DMS 273 (cell line): ENCODE data around the gene ZNF512.
"Not testable (repeated sequence)": the region's sequence is repeated elsewhere in the genome, so short reads cannot be mapped to it uniquely, and the experiment has no call there.

ENCODE experiments used
- DNase-seq: peaks from one replicate; lab custom pipeline; 2025; ENCODE audit not compliant: unreplicated experiment; lab: John Stamatoyannopoulos, UW

The ZNF512 gene, protein sequence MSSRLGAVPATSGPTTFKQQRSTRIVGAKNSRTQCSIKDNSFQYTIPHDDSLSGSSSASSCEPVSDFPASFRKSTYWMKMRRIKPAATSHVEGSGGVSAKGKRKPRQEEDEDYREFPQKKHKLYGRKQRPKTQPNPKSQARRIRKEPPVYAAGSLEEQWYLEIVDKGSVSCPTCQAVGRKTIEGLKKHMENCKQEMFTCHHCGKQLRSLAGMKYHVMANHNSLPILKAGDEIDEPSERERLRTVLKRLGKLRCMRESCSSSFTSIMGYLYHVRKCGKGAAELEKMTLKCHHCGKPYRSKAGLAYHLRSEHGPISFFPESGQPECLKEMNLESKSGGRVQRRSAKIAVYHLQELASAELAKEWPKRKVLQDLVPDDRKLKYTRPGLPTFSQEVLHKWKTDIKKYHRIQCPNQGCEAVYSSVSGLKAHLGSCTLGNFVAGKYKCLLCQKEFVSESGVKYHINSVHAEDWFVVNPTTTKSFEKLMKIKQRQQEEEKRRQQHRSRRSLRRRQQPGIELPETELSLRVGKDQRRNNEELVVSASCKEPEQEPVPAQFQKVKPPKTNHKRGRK

DNA sequence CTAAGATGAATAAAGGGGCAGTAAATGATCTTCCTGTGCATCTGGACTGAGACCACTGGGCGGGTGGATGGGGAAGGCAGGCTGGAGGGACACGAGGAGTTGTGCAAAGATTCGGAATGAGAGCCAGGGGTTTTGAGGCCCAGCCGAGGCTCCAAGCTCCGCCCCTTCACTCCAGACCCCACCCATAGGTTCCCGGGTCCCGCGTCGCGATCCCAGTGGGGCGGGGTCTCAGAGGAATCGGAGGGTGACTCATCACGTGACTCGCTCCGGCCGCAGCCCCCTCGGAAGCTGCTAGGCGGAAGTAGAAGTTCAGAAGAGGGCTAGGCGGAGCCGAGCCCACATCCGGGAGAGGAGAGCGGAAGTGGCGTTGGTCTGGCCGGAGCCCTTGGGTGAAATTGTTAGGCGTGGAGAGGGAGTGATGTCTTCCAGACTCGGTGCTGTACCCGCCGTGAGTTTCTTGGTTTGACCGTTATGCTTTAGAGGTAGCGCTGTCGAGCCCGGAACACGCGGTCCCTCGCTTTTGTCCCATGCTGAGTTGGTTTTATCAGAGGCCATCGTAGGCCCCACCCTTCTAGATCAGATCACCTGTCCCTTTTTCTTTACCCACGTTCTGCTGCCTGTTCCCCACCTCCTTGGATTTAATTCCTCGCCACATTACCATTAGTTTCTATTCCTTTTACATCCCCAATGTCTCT lies at the start of gene ZNF512:
Gene ZNF512, plus strand, starts transcription at position 348 of the 695 bp plus-strand sequence. Its CDS starts 71 bp downstream, at position 419.
- peak; percentile 98 for DNase-seq

DNA sequence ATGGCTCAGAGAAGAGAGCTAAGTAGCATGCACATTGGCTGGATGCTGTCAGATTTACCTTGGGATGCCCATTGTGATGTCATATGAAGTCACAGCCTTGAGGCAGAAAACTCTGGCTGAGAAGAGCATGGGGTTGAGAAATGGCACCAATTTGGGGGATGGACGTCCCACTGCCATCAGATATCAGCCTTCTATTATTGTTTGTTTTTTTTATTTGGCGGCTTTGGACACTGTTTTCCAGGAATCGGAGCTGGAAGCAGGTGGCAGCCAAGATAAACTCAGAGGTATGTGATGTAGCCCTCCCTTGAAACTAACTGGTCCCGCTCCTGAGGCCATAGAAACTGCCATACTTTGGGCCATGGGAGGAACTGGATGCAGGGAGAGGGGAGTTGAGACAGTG lies 45.6 kb upstream of the ZNF512 start:
- DNase-seq, result no peak

DNA sequence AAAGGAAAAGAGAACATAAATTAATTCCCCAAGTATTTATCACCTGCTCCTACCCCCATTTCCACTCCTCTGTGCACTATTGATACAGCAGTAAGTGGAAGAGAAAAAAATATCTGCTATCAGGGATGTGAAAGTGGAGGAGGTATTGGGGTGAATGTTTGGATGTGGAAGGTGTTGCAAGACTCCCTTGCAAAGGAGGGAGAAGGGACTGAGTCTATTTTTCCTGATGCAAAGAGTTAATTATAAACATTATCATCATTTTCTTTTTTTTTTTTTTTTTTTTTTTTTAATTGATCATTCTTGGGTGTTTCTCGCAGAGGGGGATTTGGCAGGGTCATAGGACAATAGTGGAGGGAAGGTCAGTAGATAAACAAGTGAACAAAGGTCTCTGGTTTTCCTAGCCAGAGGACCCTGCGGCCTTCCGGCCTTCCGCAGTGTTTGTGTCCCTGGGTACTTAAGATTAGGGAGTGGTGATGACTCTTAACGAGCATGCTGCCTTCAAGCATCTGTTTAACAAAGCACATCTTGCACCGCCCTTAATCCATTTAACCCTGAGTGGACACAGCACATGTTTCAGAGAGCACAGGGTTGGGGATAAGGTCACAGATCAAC lies 43.9 kb upstream of the ZNF512 start:
- DNase-seq, result not testable (repeated sequence)

DNA sequence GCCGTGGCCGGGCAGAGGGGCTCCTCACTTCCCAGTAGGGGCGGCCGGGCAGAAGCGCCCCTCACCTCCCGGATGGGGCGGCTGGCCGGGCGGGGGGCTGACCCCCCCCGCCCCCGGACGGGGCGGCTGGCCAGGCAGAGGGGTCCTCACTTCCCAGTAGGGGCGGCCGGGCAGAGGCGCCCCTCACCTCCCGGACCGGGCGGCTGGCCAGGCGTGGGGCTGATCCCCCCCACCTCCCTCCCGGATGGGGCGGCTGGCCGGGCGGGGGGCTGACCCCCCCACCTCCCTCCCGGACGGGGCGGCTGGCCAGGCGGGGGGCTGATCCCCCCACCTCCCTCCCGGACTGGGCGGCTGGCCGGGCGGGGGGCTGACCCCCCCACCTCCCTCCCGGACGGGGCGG lies 43.2 kb upstream of the ZNF512 start:
- not testable (repeated sequence) for DNase-seq

DNA sequence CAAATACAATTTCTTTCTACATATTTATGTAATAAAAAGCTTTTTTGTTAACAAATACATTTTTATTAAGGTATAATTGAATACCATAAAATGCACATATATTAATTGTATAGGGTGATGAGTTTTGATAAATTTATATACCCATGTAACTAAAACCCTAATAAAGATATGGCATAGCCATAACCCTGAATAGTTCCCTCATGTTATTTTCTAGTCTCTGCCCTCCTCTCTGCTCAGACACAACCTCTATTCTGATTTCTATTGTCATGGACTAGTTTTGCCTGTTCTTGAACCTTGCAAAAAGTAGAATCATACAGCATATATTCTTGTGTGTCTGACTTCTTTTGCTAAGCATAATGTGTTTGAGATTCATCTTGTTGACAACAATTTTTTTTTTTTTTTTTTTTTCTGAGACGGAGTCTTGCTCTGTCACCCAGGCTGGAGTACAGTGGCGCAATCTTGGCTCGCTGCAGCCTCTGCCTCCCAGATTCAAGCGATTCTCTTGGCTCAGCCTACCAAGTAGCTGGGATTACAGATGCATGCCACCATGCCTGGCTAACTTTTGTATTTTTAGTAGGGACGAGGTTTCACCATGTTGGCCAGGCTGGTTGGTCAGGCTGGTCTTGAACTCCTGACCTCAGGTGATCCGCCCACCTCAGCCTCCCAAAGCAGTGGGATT lies 38.6 kb upstream of the ZNF512 start:
- DNase-seq, result no peak

DNA sequence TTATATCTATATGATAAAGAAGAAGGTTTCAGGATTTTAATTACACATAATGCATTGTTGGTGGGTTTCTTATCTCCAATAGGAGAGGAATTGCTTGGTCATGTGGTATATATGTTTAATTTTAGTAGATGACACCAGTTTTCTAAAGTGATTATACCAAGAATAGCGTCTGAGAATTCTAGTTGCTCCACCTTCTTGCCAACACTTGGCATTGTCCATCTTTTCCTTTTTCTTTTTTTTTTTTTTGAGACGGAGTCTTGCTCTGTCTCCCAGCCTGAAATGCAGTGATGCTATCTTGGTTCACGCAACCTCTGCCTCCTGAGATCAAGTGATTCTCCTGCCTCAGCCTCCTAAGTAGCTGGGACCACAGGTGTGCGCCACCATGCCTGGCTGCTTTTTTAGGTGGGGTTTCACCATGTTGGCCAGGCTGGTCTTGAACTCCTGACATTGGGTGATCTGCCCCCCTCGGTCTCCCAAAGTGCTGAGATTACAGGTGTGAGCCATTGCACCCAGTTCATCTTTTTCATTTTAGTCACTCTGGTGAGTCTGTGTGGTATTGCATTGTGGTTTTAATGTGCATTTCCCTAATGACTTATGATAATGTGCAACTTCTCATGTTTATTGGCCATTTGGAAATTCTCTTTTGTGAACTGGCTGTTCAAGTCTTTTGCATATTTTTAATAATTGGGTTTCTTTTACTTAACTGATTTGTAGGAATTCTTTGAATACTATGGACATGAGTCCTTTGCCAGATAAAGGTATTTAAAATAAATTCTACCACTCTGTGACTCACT lies 37.3 kb upstream of the ZNF512 start:
- DNase-seq, result no peak

DNA sequence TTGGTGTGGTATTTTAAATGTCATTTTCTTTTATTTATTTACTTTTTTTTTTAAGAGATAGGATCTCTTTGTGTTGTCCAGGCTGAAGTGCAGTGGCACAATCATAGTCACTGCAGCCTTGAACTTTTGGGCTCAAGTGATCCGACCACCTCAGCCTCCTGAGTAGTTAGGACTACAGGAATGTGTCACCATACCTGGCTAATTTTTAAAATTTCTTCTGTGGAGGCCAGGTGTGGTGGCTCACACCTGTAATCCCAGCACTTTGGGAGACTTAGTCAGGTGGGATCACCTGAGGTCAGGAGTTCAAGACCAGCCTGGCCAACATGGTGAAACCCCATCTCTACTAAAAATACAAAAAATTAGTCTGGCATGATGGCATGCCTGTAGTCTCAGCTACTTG lies 33.5 kb upstream of the ZNF512 start:
- no peak for DNase-seq

DNA sequence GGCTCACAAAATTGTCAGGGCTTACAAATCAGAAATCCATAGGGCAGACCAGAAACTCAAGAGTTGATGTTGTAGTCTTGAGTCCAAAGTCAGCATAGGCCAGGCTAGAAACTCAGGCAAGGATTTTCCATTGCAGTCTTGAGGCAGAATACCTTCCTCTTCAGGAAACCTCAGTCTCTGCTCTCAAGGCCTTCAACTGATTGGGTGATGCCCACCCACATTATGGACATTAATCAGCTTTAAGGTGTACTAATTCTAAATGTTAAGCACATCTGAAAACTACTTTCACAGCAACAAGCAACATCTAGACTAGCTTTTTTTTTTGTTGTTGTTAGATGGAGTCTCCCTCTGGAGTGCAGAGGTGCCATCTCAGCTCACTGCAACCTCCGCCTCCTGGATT lies 31.3 kb upstream of the ZNF512 start:
- no peak for DNase-seq

DNA sequence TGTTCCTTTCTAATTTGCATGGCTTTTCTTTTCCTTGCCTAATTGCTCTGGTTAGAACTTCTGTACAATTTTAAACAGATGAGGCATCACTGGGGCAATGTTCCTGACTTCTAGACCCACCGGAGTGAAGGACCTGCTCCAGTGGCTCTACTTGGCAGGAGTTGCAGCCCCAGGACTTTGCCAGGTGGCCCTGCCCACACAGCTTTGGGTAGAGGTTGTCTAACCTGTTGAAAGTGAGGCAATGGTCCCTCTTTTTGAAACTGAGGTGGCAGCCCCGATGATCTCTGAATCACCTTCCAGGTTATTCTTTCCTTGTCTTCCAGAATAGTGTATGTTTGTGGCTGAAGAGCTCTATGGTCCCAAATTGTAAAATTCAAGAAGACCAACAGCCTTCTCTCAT lies 29.9 kb upstream of the ZNF512 start:
- DNase-seq, result no peak

DNA sequence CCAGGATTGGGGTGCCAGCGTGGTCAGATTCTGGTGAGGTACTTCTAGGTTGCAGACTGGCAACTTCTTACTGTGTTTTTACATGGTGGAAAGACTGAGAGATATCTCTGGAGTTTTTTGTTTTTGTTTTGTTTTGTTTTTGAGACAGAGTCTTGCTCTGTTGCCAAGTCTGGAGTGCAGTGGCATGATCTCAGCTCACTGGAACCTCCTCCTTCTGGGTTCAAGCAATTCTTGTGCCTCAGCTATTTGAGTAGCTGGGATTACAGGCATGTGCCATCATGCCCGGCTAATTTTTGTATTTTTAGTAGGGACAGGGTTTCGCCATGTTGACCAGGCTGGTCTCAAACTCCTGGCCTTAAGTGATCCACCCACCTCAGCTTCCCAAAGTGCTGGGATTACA lies 28.4 kb upstream of the ZNF512 start:
- DNase-seq, result not testable (repeated sequence)

DNA sequence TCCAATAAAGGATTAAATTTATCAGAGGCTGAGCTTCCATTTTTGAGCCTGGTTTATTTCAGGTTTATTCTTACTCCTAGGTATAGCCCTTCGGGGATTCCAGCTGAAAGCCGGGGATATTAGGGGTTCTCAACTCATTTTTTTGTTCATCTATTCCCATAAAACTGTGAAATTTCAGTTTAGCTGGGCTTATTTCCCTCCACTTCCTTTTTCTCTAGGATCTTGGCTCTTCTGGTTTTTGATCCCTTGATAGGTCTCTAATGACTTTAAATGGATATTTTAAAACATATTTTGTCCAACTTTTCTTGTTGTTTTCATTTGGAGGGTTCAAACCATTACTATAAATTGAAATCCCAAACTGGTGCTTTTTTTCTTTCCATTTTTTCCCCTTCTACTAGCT lies 23.6 kb upstream of the ZNF512 start:
- DNase-seq, result no peak

DNA sequence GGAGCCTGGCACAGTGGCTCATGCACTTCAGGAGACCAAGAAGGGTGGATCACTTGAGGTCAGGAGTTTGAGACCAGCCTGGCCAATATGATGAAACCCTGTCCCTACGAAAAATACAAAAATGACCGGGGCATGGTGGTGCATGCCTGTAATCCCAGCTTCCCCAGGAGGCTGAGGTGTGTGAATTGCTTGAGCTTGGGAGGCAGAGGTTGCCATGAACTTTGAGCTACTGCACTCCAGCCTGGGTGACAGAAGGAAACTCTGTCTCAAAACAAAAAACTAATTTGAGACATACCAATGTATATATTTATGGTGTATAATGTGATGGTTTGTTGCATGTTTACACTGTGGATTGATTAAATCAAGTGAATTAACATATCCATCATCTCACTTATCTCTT lies 21.8 kb upstream of the ZNF512 start:
- no peak for DNase-seq

DNA sequence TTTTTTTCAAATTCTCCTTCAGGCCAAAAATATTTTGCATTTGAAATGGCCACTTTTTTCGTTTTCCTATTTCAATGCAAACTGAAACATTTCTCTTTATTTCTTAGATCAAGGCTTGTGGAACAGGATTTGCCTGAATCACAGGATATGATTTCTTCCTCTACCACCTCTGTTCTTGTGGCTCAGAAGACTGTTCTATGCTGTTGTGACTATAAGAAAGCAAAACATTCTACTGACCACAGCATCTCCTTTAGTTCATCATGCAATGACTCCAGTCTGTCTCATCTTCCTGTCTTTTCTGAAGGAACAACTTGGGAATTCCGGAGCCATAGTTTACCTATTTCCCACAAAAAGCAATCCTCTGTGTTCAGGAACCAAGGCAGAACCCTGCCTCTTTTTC lies 16.2 kb upstream of the ZNF512 start:
- DNase-seq, result no peak

DNA sequence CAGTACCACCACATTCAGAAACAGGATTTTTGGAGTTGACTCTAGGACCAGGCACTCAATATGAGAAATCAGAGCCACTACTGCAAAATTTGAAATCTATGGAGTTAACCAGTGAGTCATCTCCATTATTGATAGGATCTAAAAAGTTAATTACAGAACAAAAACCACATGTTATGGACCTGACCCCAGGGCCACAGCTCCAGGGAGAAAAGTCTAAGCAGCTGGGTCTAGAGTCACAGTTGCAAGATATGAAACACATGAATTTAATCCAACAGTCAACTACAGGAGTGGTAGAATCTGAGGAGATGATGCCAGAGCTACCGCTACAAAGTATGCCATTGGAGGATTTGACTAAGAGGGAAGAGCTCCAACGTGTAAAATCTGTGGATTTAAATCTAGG lies 13.4 kb upstream of the ZNF512 start:
- DNase-seq, result no peak

DNA sequence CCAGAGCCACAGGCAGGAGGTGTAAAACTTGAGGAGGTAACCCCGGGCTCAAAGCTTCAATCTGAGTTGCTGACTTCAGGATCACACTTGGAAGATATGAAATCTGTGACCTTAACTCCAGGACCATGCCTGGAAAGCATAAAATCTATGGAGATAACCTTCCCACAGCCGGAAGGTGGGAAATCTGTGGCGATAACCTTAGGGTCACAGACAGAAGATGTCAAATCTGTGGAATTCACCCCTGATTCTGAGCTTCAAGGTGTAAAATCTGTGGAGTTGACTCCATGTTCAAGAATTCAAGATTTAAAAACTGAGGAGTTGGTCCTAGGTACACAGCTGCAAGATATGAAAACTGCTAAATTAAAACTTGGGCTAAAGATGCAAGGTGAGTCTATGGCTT lies 11.6 kb upstream of the ZNF512 start:
- DNase-seq, result no peak

DNA sequence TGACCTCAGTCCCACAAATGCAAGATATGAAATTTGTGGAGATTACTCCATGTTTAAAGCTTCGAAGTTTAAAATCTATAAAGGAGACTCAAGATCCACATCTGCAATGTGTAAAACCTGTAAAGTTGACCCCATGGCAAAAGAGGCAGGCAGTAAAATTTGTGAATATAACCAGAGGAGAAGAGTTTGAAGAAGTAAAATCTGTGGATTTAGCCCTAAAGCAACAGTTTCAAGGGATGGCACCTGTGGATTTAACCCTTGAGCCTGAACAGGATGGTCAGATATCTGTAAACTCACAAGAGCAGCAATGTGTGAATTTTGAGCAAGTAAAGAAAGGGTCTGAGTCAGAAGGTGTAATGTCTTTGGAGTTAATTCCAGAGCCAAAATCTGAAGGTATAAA lies 11.2 kb upstream of the ZNF512 start:
- no peak for DNase-seq

DNA sequence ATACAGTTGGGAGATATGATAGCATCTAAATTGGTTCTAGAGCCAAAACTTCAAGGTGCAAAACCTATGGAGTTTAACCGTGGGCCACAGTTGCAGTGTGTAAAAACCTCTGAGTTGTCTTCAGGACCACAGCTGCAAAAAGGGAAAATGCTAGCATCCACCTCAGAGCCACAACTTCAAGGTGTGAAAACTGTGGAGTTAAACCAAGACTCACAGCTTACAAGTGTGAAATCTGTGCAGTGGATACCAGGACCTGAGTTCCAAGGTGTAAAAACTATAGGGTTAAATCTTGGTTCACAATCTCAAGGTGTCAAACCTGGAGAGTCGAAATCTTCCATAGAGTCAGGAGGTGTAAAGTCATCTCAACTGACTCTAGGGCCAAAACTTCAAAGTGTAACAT lies 10.4 kb upstream of the ZNF512 start:
- no peak for DNase-seq

DNA sequence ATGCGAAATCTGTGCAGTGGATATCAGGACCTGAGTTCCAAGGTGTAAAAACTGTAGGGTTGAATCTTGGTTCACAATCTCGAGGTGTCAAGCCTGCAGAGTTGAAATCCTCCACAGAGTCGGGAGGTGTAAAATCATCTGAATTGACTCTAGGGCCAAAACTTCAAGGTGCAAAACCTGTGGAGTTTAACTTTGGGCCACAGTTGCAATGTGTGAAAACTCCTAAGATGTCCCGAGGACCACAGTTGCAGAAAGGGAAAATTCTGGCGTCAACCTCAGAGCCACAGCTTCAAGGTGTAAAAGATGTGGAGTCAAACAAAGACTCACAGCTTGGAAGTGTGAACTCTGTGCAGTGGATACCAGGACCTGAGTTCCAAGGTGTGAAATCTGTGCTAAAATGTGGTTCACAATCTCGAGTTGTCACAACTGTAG lies 9.8 kb upstream of the ZNF512 start:
- no peak for DNase-seq

DNA sequence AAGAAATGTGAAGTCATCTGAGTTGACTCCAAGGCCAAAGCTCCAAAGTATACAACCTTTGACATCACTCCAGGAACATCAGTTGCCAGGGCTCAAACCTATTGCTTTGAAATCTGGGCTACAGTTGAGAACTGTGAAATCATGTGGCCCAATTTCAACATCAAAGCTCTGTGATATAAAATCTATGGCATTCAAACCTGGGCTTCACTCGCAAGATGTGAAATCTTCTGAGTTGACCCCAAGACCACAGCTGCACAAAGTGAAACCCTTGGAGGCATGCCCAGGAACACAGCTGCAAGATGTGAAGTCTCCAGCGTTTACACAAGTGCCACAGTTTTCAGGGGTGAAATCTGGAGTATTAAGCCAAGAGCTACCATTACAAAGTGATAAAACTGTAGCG lies 9.4 kb upstream of the ZNF512 start:
- no peak for DNase-seq

DNA sequence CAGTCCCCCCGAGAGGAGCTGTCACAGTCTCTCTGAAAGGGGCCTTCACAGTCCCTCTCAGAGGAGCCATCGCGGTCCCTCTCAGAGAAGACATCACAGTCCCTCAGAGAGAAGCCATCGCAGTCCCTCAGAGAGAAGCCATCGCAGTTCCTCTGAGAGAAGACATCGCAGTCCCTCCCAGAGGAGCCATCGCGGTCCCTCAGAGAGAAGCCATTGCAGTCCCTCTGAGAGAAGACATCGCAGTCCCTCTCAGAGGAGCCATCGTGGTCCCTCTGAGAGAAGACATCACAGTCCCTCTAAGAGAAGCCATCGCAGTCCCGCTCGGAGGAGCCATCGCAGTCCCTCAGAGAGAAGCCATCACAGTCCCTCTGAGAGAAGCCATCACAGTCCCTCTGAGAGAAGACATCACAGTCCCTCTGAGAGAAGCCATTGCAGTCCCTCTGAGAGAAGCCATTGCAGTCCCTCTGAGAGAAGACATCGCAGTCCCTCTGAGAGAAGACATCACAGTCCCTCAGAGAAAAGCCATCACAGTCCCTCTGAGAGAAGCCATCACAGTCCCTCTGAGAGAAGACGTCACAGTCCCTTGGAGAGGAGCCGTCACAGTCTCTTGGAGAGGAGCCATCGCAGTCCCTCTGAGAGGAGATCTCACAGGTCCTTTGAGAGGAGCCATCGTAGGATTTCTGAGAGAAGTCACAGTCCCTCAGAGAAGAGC lies 1.3 kb upstream of the ZNF512 start:
- no peak for DNase-seq
